Dermis microvascular lymphatic vessel endothelial cell (primary cell): ENCODE measurements around the gene AS3MT. TPM values are rescaled to one million over a fixed set of nuclear protein-coding genes. Genes with fewer than 3 reads are reported as not detected.
A peak's percentile ranks its signal among the peaks of the same experiment; 100 is the strongest.
"Not testable (repeated sequence)": the region's sequence is repeated elsewhere in the genome, so short reads cannot be mapped to it uniquely, and the experiment has no call there.

Experiments used
- DNase-seq, 2 donors: peaks; one replicate each; pipeline versions ENCODE4 v3.0.0 to v3.0.0-alpha.2; 2010; ENCODE audit warnings: low read depth in 2 of 2
- total RNA-seq: library from RNA; depleted of rRNA; stranded (reverse); fragments of >200 nt; gene quantifications from 2 replicates; pipeline ENCODE4 v1.2.1, GENCODE V29; 2014

The AS3MT gene
- total RNA-seq, result 0.64 and 0.76 TPM in 2 replicates

- peak in 1 of 2 donors; percentile 29 for DNase-seq
Measured at GRCh38 chr10:102869258-102870198, at the start of gene AS3MT. Gene AS3MT, plus strand, starts transcription at chr10:102869470. Its CDS starts 123 bp downstream, at chr10:102869593.

GRCh38 chr10:102820008-102820407, 49.3 kb upstream of the AS3MT start:
- DNase-seq, result not testable (repeated sequence)

- no peak for DNase-seq
Measured at GRCh38 chr10:102822222-102822621, 47.0 kb upstream of the AS3MT start.

GRCh38 chr10:102824664-102825063, 44.6 kb upstream of the AS3MT start:
- DNase-seq, result no peak

- no peak for DNase-seq
Measured at GRCh38 chr10:102826148-102826796, 43.0 kb upstream of the AS3MT start.

- no peak for DNase-seq
Measured at GRCh38 chr10:102827597-102827975, 41.7 kb upstream of the AS3MT start.

- DNase-seq, result no peak
Measured at GRCh38 chr10:102831322-102832071, 37.8 kb upstream of the AS3MT start.

GRCh38 chr10:102832248-102832647, 37.0 kb upstream of the AS3MT start:
- no peak for DNase-seq

- no peak for DNase-seq
Measured at GRCh38 chr10:102832987-102833386, 36.3 kb upstream of the AS3MT start.

- DNase-seq, result no peak
Measured at GRCh38 chr10:102834143-102834542, 35.1 kb upstream of the AS3MT start.

- DNase-seq, result peak; percentile 63 to 80
Measured at GRCh38 chr10:102835007-102835482, 34.2 kb upstream of the AS3MT start.

GRCh38 chr10:102837230-102837721, 32.0 kb upstream of the AS3MT start, which contains the start of gene CYP17A1:
Gene CYP17A1, minus strand, starts transcription at chr10:102837413. Its CDS starts 52 bp downstream, at chr10:102837361.
- no peak for DNase-seq

GRCh38 chr10:102838276-102838927, 30.9 kb upstream of the AS3MT start:
- not testable (repeated sequence) for DNase-seq

- no peak for DNase-seq
Measured at GRCh38 chr10:102841827-102842345, 27.4 kb upstream of the AS3MT start.

- not testable (repeated sequence) for DNase-seq
Measured at GRCh38 chr10:102843139-102843538, 26.1 kb upstream of the AS3MT start.

GRCh38 chr10:102844190-102844776, 25.0 kb upstream of the AS3MT start:
- DNase-seq, result not testable (repeated sequence)

GRCh38 chr10:102845352-102845902, 23.8 kb upstream of the AS3MT start:
- DNase-seq, result no peak

- no peak for DNase-seq
Measured at GRCh38 chr10:102850025-102850518, 19.2 kb upstream of the AS3MT start.

GRCh38 chr10:102853237-102853636, 16.0 kb upstream of the AS3MT start:
- DNase-seq, result not testable (repeated sequence)
